Fibroblast of lung (primary cell): ENCODE results near the gene FAHD2A.

Experiments used
- CTCF ChIP-seq, 2 donors: IDR thresholded peaks in 1 of 2; conservative IDR thresholded peaks in 1 of 2; 1 replicate in 1 of 2; 2 replicates in 1 of 2; pipeline ENCODE4 v1.5.1; 2011 to 2012; ENCODE audit warnings: low read length in 2 of 2, control low read depth in 1 of 2, inconsistent platforms in 1 of 2, low read depth in 1 of 2, mild to moderate bottlenecking in 1 of 2
- EZH2 ChIP-seq: IDR thresholded peaks from 2 replicates; pipeline ENCODE4 v1.5.1; 2012; ENCODE audit warnings: low read length, control low read depth, mild to moderate bottlenecking; ENCODE audit errors: missing control alignments

GRCh38 chr2:95376311-95377215, 25.9 kb upstream of the FAHD2A start:
- TF ChIP-seq CTCF (conservative IDR thresholded peaks at IDR 0.05 in 1 of 2, IDR thresholded peaks at IDR 0.05 in 1 of 2; ENCODE audit: low read depth in 1 of 2, low read length in 2 of 2), result no peak
- TF ChIP-seq EZH2, result no peak
